Astrocyte of the hippocampus (primary cell): Measurements from ENCODE around the gene KRT14.
A peak's percentile ranks its signal among the peaks of the same experiment; 100 is the strongest.
"Not testable (repeated sequence)": the region's sequence is repeated elsewhere in the genome, so short reads cannot be mapped to it uniquely, and the experiment has no call there.

ENCODE experiments used
- DNase-seq: peaks from one replicate; pipeline ENCODE4 v3.0.0; 2011; ENCODE audit warnings: low read depth, low spot score

KRT14 gene

DNA sequence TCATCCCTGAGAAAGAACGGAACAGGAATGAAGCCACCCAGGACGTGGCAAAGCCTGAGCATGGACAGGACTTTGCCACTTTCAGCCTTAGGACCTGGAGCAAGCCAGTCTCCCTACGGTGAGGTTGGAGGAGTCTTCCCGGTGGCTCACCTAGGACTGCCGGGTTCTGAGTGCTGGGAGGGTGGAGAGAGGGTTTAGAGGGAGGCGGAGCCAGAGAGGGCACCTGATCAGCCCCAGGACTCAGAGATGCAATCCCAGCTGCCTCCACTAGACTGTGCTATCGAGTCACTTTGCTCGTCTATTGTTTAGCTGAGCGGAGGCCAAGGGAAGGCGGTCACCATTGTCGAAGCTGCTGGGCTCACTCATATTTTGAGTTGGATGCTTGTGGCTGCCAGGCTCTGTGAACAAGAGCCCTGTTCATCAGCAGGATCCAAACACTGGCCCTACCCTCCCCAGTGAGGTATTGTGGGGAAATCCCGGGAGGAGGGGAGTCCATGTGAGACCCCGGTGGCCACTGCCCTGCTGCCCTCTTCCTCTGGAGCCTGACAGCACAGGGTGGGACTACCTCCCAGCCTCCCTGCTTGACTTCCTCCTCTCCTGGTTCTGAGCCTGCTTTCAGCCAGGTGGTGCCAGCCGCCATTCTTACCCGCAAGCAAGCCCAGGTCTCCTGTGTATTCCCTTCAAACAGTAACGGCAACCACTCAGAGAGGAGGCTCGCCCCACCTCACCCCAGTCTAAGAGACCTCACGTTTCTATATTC lies 7.0 kb downstream of the KRT14 start:
- peak; percentile 91 for DNase-seq

DNA sequence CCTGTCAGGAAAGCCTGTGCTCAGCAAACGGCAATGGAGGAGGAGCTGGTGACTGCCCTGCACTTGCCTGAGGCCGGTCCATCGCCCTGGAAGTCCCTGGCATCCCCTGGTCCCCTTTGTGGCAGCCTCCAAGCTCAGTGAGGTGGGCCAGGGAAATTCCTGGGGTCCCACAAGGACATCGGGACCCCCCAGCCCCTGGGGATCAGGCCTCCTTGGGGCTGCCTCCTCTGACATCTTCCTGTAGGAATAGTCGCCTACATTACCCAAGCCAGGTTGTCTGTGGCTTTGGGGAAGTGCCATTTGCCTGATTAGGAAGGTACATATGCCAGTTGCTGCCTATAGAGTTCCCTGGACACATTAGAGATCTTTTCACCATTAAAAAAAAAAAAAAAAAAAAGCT lies 7.7 kb downstream of the KRT14 start:
- DNase-seq = no peak

DNA sequence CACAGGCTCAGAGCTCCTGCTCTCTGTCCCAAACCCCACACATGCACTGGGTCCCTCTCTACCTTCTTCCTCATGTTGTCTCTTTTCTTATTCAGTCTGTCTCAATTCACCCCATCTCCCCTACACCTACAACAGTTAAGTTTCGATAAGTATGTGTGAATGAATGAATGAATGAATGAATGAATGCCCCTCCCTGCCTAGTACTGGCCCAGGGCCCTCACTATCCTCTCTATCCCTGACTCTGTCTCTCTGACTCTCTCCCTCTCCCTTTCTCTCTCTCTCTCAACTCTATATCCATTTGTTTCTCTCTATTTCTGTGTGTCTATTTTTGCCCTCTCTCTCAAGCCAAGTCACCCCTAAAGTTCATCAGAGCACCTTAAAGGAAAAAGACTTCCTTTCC lies 8.2 kb downstream of the KRT14 start:
- DNase-seq = no peak

DNA sequence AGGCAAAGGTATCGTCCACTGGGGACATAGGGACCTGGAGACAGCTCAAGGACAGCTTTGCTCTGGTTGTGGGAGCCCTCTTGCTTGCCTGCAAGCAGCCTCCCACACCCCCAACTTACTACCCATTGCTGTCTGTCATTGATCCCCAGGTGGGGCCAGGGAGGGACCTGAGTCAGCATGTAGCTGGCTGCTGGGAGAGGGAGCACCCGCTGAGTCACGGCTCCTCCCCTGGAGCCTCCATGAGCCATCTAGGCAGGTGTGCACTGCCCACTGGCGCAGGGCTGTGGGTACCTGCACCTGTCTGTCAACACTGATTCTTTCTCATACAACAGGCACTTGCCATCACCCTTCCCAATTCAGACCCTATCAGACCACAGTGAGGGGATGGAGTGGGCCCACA lies 10.0 kb downstream of the KRT14 start:
- not testable (repeated sequence) for DNase-seq

DNA sequence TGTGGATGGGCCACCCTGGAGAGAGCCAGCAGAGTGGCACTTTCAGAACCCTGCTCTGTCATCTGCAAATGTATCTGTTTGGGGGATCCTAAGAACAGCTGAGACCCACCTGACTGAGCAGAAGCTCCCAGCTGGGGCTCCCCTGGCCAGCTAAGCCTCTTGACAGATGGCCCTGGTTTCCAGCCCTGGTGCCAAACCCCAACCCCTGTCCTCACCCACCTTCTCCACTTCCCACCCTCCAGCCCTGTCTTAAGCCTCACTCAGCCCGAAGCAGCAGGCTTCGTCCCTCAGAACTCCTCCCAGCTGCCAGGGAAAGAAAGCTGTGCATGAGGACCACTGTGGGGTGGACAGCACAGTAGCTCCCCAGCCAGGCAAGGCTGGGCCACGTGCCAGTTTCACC lies 11.4 kb downstream of the KRT14 start:
- no peak for DNase-seq

DNA sequence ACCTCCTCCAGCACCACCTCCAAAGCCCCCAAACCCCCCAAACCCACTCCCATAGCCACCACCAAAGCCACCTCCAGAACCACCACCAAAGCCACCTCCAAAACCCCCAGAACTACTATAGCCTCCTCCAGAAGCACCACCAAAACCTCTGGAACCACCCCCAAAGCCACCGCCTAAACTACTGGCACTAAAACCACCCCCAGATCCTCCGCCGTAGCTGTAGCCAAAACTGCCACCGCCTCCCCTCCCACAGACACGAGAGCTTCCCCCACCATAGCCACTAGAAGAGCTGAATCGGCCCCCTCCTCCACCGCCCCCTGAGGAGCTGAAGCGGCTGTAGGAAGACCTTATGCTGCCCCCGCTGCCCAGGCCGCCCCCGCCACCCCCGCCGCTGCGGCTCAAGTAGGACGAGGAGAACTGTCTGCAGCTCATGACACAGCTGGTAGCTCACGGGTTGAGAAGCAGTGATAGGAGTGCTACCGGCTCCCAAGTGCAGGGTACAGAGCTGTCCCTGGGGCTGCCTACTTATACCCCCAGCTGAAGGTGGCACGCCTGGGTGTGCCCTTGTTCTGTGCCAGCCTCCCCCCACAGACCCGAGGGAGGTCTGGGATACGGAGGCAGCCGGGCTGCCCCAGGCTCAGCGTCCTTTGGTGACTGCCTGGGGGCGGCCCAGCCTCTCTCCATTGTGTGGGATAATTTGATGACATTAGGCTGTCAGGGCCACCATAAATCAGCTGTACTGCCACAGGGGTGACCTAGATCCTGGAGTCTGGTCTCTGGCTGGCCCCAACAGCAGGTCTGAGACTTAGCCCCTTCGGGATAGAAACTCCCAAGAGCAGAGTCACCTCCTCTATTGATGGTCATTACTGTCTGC lies 14.9 kb downstream of the KRT14 start, which contains the start of gene KRT9:
Gene KRT9 (minus strand): TSS at position 499 of the 874 bp plus-strand sequence. CDS start 67 bp downstream, at position 432.
- no peak for DNase-seq

DNA sequence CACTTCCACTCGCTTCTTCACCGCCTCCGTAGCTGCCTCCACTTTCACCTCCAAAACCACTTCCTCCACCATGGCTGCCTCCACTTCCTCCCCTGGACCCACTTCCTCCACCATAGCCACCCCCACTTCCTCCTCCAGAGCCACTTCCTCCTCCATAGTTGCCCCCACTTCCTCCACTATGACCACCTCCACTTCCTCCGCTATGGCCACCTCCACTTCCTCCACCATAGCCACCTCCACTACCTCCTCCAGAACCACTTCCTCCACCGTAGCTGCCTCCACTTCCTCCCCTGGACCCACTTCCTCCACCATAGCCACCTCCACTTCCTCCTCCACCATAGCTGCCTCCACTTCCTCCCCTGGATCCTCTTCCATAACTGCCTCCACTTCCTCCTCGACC lies 19.4 kb downstream of the KRT14 start:
- no peak for DNase-seq

DNA sequence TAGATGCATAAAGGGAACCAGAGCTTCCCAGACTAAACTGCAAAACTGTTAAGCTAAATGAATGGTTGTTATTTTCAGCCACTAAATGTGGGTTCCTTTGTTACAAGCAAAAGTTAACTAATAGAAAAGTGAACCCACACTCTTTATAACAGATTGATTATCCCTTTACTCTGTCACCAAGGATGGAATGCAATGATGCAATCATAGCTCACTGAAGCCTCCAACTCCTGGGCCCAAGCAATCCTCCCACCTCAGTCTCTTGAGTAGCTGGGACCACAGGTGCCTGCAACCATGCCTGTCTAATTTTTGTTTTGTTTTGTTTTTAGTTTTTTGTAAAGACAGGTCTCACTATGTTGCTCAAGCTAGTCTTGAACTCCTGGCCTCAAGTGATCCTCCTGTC lies 21.4 kb downstream of the KRT14 start:
- DNase-seq = no peak

DNA sequence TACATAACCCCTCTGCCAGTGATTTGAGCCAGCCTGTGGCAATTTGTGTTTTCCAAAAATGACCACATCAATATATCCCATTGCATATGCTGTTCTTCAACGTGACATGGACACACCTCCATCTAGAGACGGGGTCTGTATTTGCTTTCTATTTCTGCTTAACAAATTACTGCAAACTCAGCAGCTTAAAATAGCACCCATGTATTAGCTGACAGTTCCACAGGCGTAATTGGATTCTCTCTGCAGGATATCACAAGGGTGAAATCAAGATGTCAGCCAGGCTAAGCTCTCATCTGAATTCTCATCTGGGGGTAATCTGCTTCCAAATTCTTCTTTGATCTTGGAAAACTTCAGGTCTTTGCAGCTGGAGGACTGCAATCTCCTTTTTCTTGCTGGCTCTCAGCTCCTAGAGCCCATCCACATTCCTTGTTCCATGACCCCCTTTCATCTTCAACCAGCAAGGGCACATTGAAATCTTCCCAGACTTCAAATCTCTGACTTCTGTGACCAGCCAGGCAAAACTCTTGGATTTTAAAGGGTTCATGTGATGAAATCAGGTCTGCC lies 23.0 kb downstream of the KRT14 start:
- DNase-seq = no peak

DNA sequence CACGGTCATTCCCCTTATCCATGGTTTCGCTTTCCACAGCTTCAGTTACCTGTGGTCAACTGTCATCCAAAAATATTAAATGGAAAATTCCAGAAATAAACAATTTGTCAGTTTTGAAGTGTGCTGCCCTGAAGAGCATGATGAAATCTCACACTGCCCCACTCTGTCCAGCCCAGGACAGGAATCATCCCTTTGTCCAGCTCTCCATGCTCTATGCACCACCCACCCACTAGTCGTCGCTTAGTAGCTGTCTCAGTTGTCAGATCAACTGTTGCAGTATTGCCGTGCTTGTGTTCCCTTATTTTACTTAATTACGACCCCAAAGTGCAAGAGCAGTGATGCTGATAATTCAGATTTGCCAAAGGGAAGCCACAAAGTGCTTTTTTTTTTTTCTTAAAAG lies 25.1 kb downstream of the KRT14 start:
- no peak for DNase-seq

DNA sequence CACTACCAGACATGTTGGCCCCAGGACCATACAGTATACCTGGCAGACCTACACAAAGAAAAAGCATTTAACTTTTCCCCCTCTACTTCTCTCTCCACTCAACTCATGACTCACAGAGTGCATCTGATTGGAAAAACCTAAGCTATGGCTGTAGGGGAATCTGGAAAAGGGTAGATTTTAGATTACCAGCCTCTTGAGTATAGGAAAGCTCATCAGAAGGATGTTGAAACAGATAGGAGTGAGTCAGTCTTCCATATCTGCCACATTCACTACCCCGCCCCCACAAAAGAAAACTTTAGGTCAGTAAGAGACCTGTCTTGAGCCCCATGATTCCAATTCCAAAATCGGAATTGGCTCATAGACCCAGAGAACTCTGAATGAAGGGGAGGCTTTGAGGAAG lies 27.1 kb downstream of the KRT14 start:
- DNase-seq = no peak

DNA sequence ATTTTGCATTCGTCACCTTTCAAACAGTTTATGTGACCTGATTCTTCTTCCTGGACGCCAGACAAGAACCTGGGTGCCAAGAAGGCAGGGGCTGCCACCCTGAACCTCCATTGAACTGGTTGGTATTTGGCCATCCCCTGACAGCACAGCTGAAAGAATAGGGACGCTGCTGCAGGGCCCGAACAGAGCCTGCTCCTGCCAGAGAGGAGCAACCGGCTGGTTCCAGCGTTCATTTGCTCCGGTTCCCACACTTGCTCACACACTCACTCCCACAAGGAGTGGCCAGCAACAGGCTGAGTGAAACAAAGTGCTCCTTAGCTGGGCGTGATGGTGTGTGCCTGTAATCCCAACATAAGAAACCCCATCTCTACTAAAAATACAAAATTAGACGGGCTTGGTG lies 29.8 kb downstream of the KRT14 start:
- no peak for DNase-seq

DNA sequence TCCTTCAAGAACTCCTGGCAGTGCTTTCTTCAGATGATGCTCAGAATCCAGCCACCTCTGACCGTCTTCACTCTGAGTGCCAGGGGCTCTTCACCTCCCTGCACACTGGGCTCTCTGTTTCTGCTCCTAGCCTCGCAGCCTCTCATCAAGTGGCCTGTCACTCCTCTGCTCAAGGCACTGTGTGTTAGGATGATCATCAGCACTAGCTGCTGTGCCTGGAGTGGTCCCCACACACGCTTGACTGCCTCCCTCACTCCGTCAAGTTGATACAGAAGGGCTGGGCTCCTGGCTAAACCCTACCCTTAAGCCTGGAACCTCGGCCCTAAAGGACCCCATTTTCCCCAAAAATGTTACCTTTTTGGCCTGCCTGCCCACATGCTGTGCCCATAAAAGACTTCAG lies 30.4 kb downstream of the KRT14 start:
- no peak for DNase-seq

DNA sequence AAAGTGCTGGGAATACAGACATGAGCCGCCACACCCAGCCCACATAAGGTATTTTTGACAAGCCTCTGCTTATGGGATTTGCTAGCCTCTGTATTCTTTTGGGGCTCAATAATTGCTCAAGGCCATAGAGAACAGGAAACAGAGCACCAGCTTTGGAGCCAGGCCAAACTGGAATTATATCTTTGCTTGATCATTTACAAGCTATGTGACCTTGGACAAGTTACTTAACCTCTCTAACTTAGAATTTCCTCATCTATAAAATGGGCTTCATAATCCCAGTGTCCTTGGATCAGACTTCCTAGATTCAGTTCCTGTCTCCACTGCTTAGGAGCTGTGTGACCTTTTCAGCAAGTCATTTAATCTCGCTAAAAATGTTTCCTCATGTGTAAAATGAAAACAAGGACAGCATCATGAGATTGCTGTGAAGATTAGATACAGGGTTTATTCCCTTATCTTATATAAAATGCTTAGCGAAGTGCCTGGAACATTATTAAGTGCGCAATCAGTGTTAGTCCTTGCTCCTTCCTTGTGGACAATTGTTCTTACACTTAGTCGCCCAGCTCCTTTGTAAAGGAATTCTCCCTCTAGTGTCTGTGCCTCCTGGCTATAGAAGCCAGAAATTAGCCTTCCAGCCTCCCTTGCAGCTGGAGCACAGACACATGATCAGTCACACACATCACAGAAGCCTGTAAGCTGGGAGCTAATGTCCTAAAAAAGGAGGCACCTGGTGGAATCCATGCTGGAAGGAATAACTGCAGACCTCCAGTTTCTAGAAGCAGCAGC lies 31.4 kb downstream of the KRT14 start:
- DNase-seq = no peak

DNA sequence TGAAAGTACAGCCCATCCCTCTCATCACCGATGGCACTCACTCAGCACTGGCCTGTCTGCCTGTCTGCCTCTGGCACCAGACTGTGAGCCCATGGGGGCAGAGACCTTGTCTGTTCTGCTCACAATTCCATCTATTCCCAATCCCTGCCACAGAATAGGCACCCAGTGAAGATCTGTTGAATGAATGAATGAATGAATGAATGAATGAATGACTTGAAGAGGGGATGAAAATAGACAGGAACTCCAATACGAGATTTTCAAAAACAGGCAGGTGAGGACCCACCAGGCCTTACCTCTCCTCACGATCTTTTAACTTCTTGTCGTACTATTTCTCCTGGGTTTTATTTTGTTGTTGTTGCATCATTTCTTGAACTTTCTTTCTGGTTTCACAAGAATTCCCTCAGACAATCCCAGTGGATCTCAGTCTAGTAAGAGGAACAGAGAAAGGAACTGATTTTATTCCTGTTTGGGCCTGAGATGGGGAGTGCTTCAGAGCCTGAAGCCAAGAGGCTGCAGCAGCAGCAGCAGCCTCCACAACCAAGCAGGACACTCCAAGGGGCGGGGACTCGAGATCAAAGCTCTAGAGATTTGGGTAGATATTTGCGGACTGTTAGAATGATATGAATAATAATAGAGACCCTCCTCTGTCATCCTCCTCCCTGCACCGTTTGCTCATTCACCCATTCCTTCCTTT lies 32.6 kb downstream of the KRT14 start:
- no peak for DNase-seq

DNA sequence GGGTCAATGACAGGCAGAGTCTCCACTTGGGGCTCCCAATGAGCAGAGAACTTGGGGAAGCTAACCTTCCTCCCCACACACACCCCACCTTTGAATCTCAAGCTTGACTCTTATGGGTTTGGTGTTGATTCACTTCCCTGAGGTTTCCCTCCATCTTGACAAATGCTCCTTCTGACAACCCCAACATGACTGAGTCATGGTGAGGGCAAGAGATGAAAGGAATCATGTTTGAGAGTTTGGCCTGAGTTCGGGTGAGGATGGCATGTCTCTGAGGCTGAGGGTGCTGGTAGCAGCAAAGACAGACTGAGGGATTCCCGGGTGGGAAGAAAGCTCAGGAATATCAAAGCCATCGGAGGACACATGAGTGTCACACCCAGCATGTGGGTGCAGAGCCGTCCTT lies 33.5 kb downstream of the KRT14 start:
- peak; percentile 32 for DNase-seq

DNA sequence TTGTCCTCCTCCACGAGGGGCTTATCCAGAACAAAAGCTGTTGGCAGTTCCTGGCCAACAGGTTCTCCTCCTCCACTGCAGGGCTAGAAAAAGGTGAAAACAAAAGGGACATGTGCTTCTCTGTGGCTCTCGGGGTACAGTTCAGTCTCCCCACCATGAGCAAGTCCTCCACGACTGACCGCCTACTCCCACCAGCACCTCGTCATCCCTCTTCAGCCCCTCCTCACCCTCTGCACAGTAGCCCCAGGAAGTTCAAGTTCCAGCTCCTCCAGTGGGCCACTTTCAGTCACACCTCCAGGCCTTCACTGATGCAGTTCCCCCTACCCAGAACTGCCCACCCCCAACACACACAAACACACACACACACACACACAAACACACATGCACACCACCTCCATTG lies 34.2 kb downstream of the KRT14 start:
- DNase-seq = no peak

DNA sequence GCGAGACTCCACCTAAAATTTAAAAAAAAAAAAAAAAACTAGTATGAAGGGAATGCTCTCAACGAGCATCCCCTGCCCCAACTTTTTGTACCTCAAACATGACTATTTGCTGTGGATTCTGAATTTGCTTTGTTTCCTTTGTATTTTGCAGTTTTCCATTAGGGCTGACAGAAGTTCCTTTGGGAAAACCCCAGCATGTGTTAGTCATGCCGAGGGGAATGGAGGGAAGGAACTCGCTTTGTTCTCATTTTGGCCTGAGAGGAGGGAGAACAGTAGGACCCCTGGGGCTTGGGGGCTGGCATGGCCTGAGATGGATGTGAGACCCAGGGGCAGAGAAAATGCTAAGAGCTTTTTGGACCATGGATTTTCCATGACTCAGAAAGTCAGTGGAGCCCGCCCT lies 35.3 kb downstream of the KRT14 start:
- peak; percentile 72 for DNase-seq

DNA sequence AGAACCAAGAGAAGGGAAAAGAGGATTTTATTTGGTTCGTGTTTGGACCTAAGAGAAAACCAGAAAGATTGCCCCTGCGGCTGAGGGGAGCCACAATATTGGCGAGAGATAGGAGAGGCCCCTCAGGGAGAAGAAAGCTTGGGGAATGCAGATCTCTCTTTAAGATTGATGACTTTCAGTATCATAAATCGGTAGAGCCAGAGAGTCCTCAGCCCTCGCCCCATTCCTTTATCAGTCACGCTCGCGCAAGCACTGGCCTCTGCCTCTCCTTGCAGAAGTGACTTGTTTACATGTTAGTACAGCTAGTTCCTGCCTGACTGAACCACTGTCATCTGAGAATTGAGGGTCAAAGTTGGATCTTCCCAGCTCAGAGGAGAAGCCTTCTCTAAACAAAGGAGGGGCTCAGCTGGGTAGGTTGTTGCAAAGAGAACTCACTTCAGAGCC lies 37.1 kb downstream of the KRT14 start:
- DNase-seq = no peak

DNA sequence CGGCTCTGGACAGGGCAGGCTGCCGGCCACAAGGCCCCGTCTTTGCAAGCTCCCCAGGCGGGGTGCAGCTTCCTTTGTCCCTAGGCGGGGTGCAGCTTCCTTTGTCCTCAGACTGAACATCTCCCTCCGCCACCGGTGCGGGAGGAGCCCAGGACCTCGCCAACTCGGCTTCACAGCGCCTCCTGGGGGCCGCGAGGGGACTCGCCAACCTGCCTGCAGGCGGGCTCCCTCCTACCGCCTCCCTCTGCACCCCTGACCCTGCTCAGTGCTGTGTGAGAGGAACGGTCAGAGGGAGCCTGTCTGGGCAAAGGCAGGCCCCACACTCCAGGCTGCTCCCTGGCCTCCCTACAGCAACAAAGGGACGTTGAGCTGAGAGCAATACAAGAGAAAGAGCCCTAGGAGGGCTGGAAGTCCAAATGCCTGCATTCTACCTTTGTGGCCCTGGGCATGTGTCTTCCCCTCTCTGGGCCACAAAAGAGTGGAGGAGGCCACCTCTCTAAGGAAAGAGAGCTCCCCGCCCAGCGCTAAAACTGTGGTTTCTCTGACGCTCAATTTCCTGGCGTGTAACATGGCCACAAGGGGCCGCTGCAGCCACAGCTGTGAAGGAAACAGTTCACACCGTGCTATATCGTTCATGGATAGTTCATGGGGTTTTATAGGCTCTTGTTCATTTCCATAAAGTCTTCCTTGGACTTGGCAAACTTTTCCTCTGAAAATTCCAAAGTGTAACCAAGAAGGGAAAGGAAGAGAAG lies 37.7 kb downstream of the KRT14 start:
- DNase-seq = peak; percentile 96
